H1 (cell line): Measurements from ENCODE around the gene FN3KRP. TPM values are rescaled to one million over a fixed set of nuclear protein-coding genes. Genes with fewer than 3 reads are reported as not detected.

Source experiments
- BCL11A ChIP-seq, 2 experiments: IDR thresholded peaks; one replicate each; pipeline ENCODE4 v1.6.1; 2011; ENCODE audit warnings: low read depth in 2 of 2, low read length in 2 of 2, mild to moderate bottlenecking in 2 of 2
- CHD1 ChIP-seq: IDR thresholded peaks from 2 replicates; pipeline ENCODE4 v1.6.1; 2012; ENCODE audit warnings: low read depth, low read length, improper control_type of control experiment
- CHD2 ChIP-seq: IDR thresholded peaks from 2 replicates; pipeline ENCODE4 v1.6.1; 2012; ENCODE audit warnings: low read length, improper control_type of control experiment
- CREB1 ChIP-seq: IDR thresholded peaks from 2 replicates; pipeline ENCODE4 v1.6.1; 2012; ENCODE audit warnings: inconsistent platforms
- JUND ChIP-seq: IDR thresholded peaks from 2 replicates; pipeline ENCODE4 v1.6.1; 2011; ENCODE audit warnings: mild to moderate bottlenecking, improper control_type of control experiment, low read length
- RBBP5 ChIP-seq: IDR thresholded peaks from 2 replicates; pipeline ENCODE4 v1.7.1; 2012; ENCODE audit warnings: low read depth, mild to moderate bottlenecking, inconsistent platforms, low read length, moderate library complexity, borderline replicate concordance
- TEAD4 ChIP-seq: IDR thresholded peaks from 2 replicates; pipeline ENCODE4 v1.6.1; 2012; ENCODE audit warnings: low read depth, low read length, inconsistent platforms, mixed read lengths
- YY1 ChIP-seq: IDR thresholded peaks from 2 replicates; pipeline ENCODE4 v1.6.1; 2011; ENCODE audit warnings: low read depth, mild to moderate bottlenecking, low read length
- ZNF274 ChIP-seq: IDR thresholded peaks from 2 replicates; pipeline ENCODE4 v1.7.0; 2012; ENCODE audit warnings: low read length, borderline replicate concordance; ENCODE audit errors: extremely low read depth
- polyA plus RNA-seq, 7 experiments: library from polyadenylated mRNA; depleted of rRNA in 3 of 7; stranded (reverse) in 5 of 7; unstranded in 2 of 7; fragments of >200 nt in 5 of 7; fragments of 200-250 nt in 2 of 7; gene quantifications; 1 replicate in 5 of 7; 2 replicates in 1 of 7; 4 replicates in 1 of 7; pipeline versions ENCODE4 v1.2.1 to v1.2.3, GENCODE V29; 2011 to 2013; ENCODE audit warnings: missing spikeins in 2 of 7, mixed read lengths in 2 of 7
- total RNA-seq: library from RNA; stranded (reverse); fragmentation: NEBNext Ultra II Directional; extraction: Animal tissue kit (Norgen Biotek cat#: 25700); gene quantifications from 2 replicates; pipeline ENCODE4 v1.2.1, GENCODE V29; 2021

The FN3KRP gene
- total and polyA plus RNA-seq, 2 of the 8 experiments (the other 6 are each of a cell fraction or from before 2014, with no cell fraction given), result 18.1 to 21.4 TPM

DNA sequence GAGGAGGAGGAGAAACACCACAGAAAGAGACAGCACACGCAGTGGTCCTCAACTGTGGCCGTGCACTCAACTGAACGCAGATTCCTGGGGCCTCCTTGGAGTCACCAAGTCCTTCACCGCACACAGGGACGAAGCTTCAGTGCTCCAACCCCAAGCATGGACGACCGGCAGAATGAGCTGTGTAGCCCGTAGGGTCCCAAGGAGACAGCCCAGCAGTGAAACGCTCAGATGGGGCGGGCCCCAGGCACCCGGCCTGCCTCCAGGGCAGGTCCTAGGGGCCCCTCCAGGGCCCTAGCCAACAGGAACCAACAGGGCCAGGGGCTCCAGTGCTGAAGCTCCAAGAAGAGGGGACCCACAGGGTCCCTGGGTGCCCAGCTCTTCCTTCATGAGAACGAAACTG lies 31.2 kb upstream of the FN3KRP start (continued):
- TF ChIP-seq RBBP5 (no peak), JUND (no peak), CHD2 (no peak), CREB1 (no peak), CHD1 (no peak), YY1 (no peak), TEAD4 (no peak), BCL11A (IDR thresholded peaks at IDR 0.05; ENCODE audit: low read depth in 2 of 2, low read length in 2 of 2) (no peak), ZNF274 (no peak)
